ENCODE results near the gene MAP7D3.

DNA sequence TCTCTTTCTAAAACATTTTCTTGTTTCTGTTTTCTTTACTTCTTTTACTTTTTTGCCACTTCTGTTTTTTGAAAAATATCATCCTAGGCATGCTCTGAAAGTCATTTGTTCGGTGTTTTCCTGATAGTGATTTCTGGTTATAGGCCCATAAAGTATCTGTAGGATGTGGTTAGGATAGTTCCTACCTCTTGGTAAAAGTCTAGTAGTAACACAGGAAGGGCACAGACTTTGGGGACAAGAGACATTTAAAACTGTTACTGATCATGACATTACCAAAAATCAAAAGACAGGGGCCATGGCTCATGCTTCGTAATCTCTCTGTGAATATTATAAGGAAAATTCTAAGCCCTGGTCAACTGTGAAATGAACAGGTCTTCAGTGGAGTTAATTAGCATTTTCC, 59.1 kb downstream of the MAP7D3 start:
- no peak for TF ChIP-seq CTCF (IDR thresholded peaks at IDR 0.05; ENCODE audit: low read depth, low read length)
- no peak for TF ChIP-seq MAX (IDR thresholded peaks at IDR 0.05; ENCODE audit: low read depth, low read length)
